ENCODE data around the gene ZNF652.
"Not testable (repeated sequence)": the region's sequence is repeated elsewhere in the genome, so short reads cannot be mapped to it uniquely, and the experiment has no call there.

The ZNF652 gene

GRCh38 chr17:49278076-49278475, 84.0 kb downstream of the ZNF652 start:
- TF ChIP-seq CTCF (conservative IDR thresholded peaks at IDR 0.05; ENCODE audit: control insufficient read depth, insufficient read depth, low read depth, low read length): no peak
- H3K4me3 ChIP-seq (ENCODE audit: control insufficient read depth, low read depth, low read length): no peak overlapping the region
- DNase-seq (ENCODE audit: low read depth): no peak

- TF ChIP-seq CTCF (conservative IDR thresholded peaks at IDR 0.05; ENCODE audit: control insufficient read depth, insufficient read depth, low read depth, low read length): no peak
- peak; percentile 14 for DNase-seq (ENCODE audit: low read depth)
- no peak overlapping the region for H3K4me3 ChIP-seq (ENCODE audit: control insufficient read depth, low read depth, low read length)
These were observed 84.4 kb downstream of the ZNF652 start for GRCh38 chr17:49277638-49278037.

- not testable (repeated sequence) for DNase-seq (ENCODE audit: low read depth)
These were observed 86.1 kb downstream of the ZNF652 start for GRCh38 chr17:49275981-49276380.

GRCh38 chr17:49269356-49269755, 92.7 kb downstream of the ZNF652 start:
- no peak for TF ChIP-seq CTCF (conservative IDR thresholded peaks at IDR 0.05; ENCODE audit: control insufficient read depth, insufficient read depth, low read depth, low read length)
- H3K4me3 ChIP-seq (ENCODE audit: control insufficient read depth, low read depth, low read length): no peak overlapping the region
- no peak for DNase-seq (ENCODE audit: low read depth)

More at GRCh38 chr17:49275981-49276380, 86.1 kb downstream of the ZNF652 start:
- H3K4me3 ChIP-seq (ENCODE audit: control insufficient read depth, low read depth, low read length): not testable (repeated sequence)

- DNase-seq (ENCODE audit: low read depth): no peak
- TF ChIP-seq CTCF (conservative IDR thresholded peaks at IDR 0.05; ENCODE audit: control insufficient read depth, insufficient read depth, low read depth, low read length): no peak
- no peak overlapping the region for H3K4me3 ChIP-seq (ENCODE audit: control insufficient read depth, low read depth, low read length)
These were observed 94.1 kb downstream of the ZNF652 start for GRCh38 chr17:49267912-49268311.

- DNase-seq (ENCODE audit: low read depth): no peak
- no peak for TF ChIP-seq CTCF (conservative IDR thresholded peaks at IDR 0.05; ENCODE audit: control insufficient read depth, insufficient read depth, low read depth, low read length)
- no peak overlapping the region for H3K4me3 ChIP-seq (ENCODE audit: control insufficient read depth, low read depth, low read length)
These were observed 95.8 kb downstream of the ZNF652 start for GRCh38 chr17:49266233-49266632.

GRCh38 chr17:49261540-49261939, 100.5 kb downstream of the ZNF652 start:
- DNase-seq (ENCODE audit: low read depth); H3K4me3 ChIP-seq (ENCODE audit: control insufficient read depth, low read depth, low read length): not testable (repeated sequence)

- DNase-seq (ENCODE audit: low read depth): no peak
- TF ChIP-seq CTCF (conservative IDR thresholded peaks at IDR 0.05; ENCODE audit: control insufficient read depth, insufficient read depth, low read depth, low read length): no peak
These were observed 101.2 kb downstream of the ZNF652 start for GRCh38 chr17:49260817-49261291.

More at GRCh38 chr17:49260817-49261291, 101.2 kb downstream of the ZNF652 start:
- peak overlapping the region; percentile 49 for H3K4me3 ChIP-seq (ENCODE audit: control insufficient read depth, low read depth, low read length)

All from fibroblast of mammary gland (primary cell).